ENCODE results near the gene PTPRE.

GRCh38 chr10:127908959-127909267, 2.0 kb downstream of the PTPRE start:
- TF ChIP-seq, protein P1, sequence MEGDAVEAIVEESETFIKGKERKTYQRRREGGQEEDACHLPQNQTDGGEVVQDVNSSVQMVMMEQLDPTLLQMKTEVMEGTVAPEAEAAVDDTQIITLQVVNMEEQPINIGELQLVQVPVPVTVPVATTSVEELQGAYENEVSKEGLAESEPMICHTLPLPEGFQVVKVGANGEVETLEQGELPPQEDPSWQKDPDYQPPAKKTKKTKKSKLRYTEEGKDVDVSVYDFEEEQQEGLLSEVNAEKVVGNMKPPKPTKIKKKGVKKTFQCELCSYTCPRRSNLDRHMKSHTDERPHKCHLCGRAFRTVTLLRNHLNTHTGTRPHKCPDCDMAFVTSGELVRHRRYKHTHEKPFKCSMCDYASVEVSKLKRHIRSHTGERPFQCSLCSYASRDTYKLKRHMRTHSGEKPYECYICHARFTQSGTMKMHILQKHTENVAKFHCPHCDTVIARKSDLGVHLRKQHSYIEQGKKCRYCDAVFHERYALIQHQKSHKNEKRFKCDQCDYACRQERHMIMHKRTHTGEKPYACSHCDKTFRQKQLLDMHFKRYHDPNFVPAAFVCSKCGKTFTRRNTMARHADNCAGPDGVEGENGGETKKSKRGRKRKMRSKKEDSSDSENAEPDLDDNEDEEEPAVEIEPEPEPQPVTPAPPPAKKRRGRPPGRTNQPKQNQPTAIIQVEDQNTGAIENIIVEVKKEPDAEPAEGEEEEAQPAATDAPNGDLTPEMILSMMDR (IDR thresholded peaks at IDR 0.05; ENCODE audit: low read depth, low read length) = no peak
- no peak for TF ChIP-seq MYC (IDR thresholded peaks at IDR 0.05; ENCODE audit: low read depth, low read length)
